H1 (cell line): ENCODE results near the gene TMUB1. TPM values are rescaled to one million over a fixed set of nuclear protein-coding genes. Genes with fewer than 3 reads are reported as not detected.

ENCODE experiments used
- POLR2AphosphoS5 ChIP-seq: IDR thresholded peaks from 2 replicates; pipeline ENCODE4 v1.6.1; 2011; ENCODE audit warnings: low read depth, low read length
- RXRA ChIP-seq: IDR thresholded peaks from 2 replicates; pipeline ENCODE4 v1.6.1; 2011; ENCODE audit warnings: low read depth, mild to moderate bottlenecking, low read length, moderate library complexity; ENCODE audit not compliant: insufficient read depth
- polyA plus RNA-seq, 7 experiments: library from polyadenylated mRNA; depleted of rRNA in 3 of 7; stranded (reverse) in 5 of 7; unstranded in 2 of 7; fragments of >200 nt in 5 of 7; fragments of 200-250 nt in 2 of 7; gene quantifications; 1 replicate in 5 of 7; 2 replicates in 1 of 7; 4 replicates in 1 of 7; pipeline versions ENCODE4 v1.2.1 to v1.2.3, GENCODE V29; 2011 to 2013; ENCODE audit warnings: missing spikeins in 2 of 7, mixed read lengths in 2 of 7
- total RNA-seq: library from RNA; stranded (reverse); fragmentation: NEBNext Ultra II Directional; extraction: Animal tissue kit (Norgen Biotek cat#: 25700); gene quantifications from 2 replicates; pipeline ENCODE4 v1.2.1, GENCODE V29; 2021
- TF ChIP-seq, protein P1 (sequence below): fragments of 300-600 bp; sonication (generic); IDR thresholded peaks from 2 replicates; pipeline ENCODE4 v1.7.1; 2012; ENCODE audit warnings: low read length, moderate library complexity, mild to moderate bottlenecking, inconsistent platforms; ENCODE audit not compliant: insufficient replicate concordance

TMUB1 gene
- total and polyA plus RNA-seq, 2 of the 8 experiments (the other 6 are each of a cell fraction or from before 2014, with no cell fraction given): 41.4 to 56.2 TPM

DNA sequence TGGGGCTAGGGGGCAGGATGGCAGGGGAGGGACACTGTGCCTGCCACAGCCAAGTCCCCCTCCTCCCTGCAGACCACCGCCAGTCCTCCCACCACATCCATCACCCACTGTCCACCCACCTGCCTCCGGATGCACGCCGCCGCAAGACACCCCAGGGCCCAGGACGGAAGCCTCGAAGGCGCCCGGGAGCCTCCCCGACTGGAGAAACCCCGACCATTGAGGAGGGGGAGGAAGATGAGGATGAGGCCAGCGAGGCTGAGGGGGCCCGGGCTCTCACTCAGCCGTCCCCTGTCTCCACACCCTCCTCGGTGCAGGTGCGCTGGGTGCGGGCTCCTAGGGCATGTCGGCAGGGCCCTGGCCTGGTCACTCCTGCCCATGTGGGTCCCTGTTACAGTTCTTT lies 18.8 kb downstream of the TMUB1 start (continued):
- TF ChIP-seq, protein P1, sequence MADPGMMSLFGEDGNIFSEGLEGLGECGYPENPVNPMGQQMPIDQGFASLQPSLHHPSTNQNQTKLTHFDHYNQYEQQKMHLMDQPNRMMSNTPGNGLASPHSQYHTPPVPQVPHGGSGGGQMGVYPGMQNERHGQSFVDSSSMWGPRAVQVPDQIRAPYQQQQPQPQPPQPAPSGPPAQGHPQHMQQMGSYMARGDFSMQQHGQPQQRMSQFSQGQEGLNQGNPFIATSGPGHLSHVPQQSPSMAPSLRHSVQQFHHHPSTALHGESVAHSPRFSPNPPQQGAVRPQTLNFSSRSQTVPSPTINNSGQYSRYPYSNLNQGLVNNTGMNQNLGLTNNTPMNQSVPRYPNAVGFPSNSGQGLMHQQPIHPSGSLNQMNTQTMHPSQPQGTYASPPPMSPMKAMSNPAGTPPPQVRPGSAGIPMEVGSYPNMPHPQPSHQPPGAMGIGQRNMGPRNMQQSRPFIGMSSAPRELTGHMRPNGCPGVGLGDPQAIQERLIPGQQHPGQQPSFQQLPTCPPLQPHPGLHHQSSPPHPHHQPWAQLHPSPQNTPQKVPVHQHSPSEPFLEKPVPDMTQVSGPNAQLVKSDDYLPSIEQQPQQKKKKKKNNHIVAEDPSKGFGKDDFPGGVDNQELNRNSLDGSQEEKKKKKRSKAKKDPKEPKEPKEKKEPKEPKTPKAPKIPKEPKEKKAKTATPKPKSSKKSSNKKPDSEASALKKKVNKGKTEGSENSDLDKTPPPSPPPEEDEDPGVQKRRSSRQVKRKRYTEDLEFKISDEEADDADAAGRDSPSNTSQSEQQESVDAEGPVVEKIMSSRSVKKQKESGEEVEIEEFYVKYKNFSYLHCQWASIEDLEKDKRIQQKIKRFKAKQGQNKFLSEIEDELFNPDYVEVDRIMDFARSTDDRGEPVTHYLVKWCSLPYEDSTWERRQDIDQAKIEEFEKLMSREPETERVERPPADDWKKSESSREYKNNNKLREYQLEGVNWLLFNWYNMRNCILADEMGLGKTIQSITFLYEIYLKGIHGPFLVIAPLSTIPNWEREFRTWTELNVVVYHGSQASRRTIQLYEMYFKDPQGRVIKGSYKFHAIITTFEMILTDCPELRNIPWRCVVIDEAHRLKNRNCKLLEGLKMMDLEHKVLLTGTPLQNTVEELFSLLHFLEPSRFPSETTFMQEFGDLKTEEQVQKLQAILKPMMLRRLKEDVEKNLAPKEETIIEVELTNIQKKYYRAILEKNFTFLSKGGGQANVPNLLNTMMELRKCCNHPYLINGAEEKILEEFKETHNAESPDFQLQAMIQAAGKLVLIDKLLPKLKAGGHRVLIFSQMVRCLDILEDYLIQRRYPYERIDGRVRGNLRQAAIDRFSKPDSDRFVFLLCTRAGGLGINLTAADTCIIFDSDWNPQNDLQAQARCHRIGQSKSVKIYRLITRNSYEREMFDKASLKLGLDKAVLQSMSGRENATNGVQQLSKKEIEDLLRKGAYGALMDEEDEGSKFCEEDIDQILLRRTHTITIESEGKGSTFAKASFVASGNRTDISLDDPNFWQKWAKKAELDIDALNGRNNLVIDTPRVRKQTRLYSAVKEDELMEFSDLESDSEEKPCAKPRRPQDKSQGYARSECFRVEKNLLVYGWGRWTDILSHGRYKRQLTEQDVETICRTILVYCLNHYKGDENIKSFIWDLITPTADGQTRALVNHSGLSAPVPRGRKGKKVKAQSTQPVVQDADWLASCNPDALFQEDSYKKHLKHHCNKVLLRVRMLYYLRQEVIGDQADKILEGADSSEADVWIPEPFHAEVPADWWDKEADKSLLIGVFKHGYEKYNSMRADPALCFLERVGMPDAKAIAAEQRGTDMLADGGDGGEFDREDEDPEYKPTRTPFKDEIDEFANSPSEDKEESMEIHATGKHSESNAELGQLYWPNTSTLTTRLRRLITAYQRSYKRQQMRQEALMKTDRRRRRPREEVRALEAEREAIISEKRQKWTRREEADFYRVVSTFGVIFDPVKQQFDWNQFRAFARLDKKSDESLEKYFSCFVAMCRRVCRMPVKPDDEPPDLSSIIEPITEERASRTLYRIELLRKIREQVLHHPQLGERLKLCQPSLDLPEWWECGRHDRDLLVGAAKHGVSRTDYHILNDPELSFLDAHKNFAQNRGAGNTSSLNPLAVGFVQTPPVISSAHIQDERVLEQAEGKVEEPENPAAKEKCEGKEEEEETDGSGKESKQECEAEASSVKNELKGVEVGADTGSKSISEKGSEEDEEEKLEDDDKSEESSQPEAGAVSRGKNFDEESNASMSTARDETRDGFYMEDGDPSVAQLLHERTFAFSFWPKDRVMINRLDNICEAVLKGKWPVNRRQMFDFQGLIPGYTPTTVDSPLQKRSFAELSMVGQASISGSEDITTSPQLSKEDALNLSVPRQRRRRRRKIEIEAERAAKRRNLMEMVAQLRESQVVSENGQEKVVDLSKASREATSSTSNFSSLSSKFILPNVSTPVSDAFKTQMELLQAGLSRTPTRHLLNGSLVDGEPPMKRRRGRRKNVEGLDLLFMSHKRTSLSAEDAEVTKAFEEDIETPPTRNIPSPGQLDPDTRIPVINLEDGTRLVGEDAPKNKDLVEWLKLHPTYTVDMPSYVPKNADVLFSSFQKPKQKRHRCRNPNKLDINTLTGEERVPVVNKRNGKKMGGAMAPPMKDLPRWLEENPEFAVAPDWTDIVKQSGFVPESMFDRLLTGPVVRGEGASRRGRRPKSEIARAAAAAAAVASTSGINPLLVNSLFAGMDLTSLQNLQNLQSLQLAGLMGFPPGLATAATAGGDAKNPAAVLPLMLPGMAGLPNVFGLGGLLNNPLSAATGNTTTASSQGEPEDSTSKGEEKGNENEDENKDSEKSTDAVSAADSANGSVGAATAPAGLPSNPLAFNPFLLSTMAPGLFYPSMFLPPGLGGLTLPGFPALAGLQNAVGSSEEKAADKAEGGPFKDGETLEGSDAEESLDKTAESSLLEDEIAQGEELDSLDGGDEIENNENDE: no peak
- TF ChIP-seq RXRA (no peak), POLR2AphosphoS5 (no peak)
